Myocyte (in vitro differentiated cells): Measurements from ENCODE around the gene ZNF787. TPM values are rescaled to one million over a fixed set of nuclear protein-coding genes. Genes with fewer than 3 reads are reported as not detected.
"Not testable (repeated sequence)": the region's sequence is repeated elsewhere in the genome, so short reads cannot be mapped to it uniquely, and the experiment has no call there.

Source experiments
- DNase-seq: peaks from one replicate; pipeline ENCODE4 v3.0.0-alpha.2; 2012; ENCODE audit warnings: low read depth
- total RNA-seq: library from RNA; depleted of rRNA; stranded (reverse); fragments of >200 nt; gene quantifications from 2 replicates; pipeline ENCODE4 v1.2.3, GENCODE V29; 2014

The ZNF787 gene
- total RNA-seq, 1 donor from 2014 or later: 23.3 TPM

DNA sequence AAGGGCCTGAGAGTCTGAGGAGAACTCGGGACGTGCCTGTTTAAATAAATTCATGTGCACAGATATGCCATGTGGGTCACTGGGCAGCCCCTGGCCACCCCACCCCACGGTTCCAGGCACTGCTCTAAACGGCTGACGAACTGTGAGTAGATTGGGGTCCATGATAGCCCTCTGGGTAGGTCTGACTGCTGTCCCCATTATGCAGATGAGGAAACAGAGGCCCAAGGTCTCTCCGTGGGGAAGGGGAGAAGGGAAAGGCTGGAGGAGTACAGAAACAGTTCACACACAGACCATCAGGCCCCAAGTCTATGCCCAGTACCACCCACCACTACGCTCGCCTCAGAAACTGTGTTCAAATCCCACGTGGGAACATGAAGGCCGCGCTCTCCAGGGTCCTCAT, 14.1 kb downstream of the ZNF787 start:
- no peak for DNase-seq

DNA sequence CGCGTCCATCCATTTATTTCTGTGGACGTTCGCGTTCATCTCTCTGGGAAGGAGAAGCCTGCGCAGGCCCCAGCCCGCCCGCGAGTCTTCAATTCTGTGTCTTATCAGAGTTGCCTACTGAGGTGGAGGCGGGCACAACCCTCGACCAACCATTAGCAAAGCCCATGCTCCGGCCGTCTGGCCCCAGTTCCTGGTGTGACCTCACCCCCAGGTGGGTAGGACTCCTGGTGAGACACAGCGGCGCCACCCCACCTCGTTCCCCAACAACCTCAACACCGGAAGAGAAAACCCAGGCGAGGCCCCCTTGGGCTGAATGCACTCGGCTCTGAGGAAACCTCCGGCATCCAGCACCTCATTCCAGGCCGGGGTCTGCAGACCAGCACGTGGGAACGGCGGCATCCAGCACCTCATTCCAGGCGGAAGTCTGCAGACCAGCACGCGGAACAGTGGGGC, 14.7 kb downstream of the ZNF787 start:
- no peak for DNase-seq

DNA sequence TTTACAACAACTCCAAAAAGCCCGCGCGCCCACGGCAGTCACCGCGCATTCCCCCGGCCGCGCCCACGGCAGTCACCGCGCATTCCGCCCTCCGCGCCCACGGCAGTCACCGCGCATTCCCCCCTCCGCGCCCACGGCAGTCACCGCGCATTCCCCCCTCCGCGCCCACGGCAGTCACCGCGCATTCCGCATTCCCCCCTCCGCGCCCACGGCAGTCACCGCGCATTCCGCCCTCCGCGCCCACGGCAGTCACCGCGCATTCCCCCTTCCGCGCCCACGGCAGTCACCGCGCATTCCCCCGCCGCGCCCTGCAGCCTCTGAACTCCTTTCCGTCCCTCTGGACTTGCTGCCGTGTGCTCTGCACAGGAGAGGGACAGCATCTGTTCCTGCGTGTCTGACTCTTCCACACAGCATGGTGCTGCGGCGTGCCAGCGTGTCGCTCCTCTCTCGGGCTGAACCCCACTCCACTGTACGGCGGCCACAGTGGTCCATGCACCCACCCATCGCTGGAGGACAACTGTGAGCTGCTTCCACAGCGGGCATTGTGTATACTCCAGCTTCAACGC, 15.2 kb downstream of the ZNF787 start:
- DNase-seq: not testable (repeated sequence)

DNA sequence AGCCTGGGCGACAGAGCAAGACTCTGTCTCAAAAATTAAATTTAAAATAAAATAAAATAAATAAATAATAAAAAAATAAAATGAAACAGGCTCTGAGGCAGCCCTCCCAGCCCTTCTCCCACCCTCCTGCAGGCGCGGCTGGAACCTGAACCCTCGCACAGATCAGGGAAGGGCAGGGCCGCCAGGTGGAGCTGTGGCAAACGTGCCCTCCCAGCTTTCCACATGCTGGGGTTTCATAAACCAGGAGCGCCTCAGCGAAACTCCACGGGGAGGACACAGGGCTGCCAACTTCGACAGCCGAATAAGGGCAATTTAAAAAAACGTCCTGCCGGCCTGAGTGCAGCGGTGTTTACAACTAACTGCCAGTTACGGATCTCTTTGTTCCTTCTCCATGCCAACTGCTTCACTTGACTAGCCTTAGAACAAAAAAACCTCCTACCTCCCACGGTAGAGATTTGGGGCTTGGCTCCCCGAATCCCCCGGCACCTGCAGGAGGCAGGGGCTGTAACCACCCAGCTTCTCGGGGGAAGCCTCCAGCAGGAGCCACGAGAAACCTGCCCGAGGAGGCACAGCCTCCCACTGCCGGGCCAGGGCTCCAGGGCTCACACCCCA, 15.9 kb downstream of the ZNF787 start:
- peak; percentile 24 for DNase-seq

GRCh38 chr19:56104423-56104822, 16.7 kb downstream of the ZNF787 start:
- no peak for DNase-seq

DNA sequence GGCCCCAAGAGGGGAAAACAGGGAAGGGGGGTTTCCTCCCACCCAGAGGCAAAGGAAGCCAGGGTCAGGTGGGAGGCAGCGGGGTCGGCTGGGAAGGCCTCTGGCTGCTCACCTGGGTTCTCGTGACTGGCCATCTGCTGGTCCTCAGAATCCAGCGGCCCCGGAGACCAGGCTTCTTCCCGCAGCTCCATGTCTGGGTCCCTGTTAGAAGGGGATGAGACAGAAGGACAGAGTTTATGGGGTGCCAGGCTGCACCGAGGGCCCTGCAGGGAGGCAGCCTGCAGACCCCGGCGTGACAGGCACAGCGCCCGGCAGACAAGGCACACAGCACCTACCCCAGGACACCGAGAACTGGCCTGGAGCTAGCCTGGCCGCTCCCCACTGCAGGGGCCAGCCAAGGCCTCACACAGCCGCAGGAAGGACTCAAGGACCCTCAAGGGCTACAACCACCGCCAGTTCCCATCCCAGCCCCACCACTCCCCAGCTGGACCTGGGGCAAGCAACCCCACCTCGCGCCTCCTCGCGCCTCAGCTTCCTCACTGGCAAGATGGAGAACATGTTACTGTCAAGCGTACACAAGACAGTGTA, 18.0 kb downstream of the ZNF787 start:
- no peak for DNase-seq

DNA sequence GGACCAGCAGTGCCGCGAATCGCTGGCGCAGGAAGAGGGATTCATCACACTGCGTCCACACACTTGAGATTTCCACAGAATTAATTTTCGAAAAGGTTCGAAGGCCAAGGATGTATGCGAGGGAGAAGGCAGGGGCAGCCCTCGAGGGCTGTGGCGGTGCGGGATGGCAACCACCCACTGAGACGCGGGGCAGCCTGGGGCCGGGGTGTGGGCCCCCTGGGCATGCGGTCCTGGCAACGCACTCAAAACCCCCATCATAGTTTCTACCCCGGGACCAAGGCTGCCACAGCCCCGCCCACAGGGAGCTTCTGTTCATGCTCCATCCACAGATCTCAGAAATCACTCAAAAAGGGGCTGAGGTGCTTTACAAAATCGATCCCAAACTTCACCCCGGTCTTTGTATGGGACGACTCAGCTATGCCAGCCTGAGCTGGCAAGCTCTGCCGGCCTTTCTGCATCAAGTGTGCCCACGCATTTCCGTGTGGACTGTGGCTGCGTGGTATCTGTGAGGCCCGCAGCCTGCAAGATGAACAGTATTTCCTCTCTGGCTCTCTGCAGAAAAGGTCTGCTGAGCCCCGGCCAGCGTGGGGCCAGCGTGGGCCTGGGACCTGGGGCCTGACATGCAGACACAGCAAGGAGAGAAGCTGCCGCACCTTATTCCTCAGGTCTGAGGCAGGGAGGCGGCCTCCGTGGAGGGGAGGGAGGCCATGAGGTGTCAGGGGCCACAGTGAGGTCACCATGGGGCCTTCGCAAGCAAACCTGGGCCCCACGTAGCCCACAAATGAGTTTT, 19.2 kb downstream of the ZNF787 start:
- no peak for DNase-seq

DNA sequence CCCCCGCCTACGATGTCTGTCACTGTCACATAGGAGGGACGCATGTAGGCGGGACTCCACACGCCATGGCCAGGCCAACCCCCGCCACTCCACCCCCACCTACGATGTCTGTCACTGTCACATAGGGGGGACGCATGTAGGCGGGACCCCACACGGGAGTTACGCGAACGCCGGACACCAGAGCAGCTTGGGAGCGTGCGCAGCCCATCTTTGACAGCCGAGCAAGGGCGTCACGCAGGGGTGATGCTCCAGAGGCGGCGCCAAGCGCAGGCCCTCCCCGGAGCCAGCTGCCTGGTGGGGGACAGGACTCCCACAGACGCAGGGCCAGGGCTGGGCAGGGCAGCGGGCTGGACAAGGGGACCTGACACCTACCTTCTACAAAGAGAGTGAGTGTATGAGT, 20.0 kb downstream of the ZNF787 start:
- DNase-seq: no peak

DNA sequence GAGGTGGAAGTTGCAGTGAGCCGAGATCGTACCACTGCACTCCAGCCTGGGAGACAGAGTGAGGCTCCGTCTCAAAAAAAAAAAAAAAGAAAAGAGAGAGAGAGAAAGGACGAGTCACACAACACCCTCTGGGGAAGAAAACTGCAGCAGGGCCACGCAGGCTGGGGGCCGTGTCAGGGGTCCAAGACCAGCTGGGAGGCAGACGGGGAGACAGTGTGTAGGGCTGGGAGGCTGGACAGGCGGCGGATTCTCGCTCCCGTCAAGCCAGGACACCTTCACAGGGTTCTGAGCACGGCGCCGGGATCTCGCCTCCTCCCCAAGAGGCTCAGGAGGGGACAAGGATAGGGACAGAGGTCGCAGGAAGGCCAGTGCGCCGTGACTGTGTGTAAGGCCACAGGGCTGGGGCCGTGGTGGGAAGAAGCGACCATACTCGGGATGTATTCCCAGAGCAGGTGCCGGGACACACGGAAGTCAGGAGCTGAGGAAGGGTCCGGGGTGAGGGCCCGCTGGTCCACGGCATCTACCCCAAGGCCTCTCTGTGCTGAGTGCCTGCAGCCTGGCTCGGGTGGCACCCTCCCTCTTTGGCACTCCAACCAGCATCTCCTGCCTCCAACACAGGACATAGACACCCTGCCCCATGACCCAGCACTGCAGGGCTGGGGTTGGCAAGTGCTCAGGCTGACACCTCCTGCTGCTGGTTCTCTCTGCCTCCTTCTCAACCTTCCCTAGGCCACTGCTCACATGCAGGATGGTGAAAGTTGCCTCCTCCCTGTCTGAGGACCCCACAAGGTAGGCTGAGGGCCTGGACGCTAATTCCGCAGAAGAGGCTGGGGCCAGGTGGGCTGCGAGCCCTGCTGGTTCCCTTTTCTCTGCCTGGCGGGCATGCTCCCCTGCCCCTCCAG, 21.2 kb downstream of the ZNF787 start:
- DNase-seq: no peak

DNA sequence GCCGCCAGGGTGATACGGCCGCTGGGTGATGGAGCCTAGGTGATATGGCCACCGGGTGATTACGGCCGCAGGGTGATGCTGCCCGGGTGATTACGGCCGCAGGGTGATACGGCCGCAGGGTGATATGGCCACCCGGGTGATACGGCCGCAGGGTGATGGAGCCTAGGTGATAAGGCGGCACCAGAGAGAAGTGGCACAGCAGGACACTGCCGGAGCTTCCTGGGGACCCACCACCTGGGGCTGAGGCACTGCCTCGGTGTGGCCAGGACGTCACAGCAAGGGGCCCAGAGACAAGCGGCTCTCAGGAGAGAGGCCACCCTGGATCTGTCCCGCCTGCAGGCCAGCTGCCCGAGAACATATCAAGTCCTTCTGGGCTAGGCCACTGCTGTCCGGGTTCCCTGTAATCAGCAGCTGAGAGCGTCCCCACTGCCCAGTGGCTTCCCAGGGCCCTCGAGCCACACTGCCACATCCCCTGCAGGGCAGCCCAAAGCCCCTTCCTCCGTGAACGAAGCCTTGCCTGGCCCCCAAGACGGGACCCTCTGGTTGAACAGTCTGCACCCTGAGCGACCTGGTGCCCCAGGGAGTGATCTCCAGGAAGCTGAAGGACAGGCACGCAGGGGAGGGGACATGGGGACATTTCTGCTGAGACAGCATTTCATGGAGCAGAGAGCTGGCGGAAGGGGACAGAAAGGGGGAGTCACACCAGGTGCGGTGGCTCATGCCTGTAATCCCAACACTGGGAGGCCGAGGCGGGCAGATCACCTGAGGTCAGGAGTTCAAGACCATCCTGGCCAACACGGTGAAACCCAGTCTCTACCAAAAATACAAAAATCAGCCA, 22.1 kb downstream of the ZNF787 start:
- DNase-seq: no peak

DNA sequence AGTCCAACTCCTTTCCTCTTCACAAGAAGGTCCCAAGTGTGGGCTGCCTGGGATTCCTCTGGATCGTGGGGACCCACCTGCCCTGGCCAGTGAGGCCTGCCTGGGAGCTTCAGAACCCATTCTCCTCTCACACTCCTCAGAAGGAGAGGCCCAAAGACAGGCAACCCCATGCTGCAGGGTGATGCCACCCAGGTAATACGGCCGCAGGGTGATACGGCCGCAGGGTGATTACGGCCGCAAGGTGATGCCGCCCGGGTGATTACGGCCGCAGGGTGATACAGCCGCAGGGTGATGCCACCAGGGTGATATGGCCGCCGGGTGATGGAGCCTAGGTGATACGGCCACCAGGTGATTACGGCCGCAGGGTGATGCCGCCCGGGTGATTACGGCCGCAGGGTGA, 22.9 kb downstream of the ZNF787 start:
- DNase-seq: not testable (repeated sequence)

DNA sequence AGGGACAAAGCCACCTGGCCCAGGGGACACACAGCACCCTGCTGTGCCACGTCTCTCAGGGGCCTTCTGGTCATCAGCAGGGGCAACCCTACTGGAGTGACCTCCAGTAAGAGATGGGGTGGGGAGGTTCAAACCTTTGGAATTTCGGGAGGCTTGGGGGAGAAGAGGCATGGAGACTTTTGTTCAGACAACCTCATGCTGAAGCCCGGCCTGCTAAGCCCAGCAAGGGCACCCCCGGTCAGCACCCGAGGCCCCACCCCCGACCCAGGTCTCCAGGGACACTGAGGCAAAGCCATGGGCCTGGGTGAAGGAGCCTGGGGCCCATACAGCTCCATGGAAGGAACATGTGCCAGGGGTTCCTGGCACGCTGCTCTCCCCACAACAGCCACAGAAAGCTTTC, 23.3 kb downstream of the ZNF787 start:
- DNase-seq: no peak

- no peak for DNase-seq
Observed at GRCh38 chr19:56097306-56097705, 23.8 kb downstream of the ZNF787 start.

GRCh38 chr19:56096665-56097064, 24.4 kb downstream of the ZNF787 start:
- no peak for DNase-seq

- no peak for DNase-seq
Observed at GRCh38 chr19:56094449-56094848, 26.6 kb downstream of the ZNF787 start.

- DNase-seq: no peak
Observed at GRCh38 chr19:56092685-56093631, 28.1 kb downstream of the ZNF787 start.

DNA sequence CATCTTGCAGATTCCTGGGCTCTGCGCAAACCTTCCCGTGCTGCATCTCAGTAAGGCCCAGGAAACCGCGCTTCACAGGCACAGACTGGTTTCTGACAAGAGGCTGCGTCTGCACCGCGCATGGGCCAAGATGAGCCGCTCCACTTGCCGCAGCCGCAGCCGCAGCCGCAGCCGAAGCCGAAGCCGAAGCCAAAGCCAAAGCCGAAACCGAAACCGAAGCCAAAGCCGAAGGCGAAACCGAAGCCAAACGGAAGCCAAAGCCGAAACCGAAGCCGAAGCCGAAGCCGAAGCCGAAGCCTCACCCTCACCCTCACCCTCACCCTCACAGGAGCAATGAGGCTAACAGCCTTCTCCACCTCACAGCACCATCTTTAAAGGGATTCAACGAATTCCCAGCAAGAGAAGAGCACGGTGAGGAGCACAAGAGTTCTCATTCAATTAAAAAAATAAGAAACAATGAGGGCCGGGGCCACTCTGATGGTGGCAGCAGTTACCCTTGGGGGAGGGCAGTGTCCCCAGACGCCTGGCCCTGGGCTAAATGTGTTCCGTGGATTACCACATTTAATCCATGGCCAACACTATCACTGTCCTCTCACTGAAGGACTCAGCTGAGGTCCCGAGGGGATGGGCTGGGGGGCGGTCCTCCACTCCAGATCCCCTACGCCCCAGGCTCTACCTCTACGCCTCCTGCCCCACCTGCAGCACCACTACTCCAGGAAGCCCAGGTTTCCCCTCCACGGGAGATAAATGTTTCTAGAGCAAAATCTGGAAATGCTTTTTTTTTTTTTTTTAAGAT, 29.1 kb downstream of the ZNF787 start:
- DNase-seq: no peak

DNA sequence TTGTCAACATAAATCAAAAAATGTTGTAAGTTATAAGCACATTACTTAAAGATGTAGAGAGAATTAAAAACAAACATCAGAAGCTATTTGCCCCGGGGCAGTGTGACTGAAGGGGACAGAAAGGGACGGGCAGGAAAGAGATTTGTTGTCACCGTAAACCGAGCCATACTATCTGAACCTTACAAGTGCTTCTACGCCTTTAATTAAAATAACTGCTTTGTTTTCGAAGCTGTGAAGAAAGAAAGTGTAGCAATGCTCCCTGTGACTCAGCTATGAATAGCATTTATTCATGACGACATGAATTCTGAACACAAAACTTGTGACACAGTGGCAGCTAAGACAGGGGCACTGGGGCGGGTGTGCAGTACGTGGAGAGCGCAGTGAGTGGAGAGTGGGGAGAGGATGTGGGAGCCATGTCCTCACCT, 30.0 kb downstream of the ZNF787 start:
- no peak for DNase-seq
